Left ventricle myocardium superior (tissue), 1 donor: ENCODE results near the gene SEC14L1. TPM values are rescaled to one million over a fixed set of nuclear protein-coding genes. Genes with fewer than 3 reads are reported as not detected.
A peak's percentile ranks its signal among the peaks of the same experiment; 100 is the strongest.
"Not testable (repeated sequence)": the region's sequence is repeated elsewhere in the genome, so short reads cannot be mapped to it uniquely, and the experiment has no call there.

Experiments used
- ATAC-seq: fragments of 200-7000 bp; cut with Tn5 transposase; one replicate; pipeline ENCODE4 v1.9.1; 2020; ENCODE audit warnings: mild to moderate bottlenecking, moderate library complexity
- DNase-seq: peaks from one replicate; pipeline ENCODE4 v3.0.0-alpha.2; 2020
- intact Hi-C: fragments of 100-400 bp; cut with micrococcal nuclease; formaldehyde crosslinking; loops from one replicate; pipeline ENCODE4 v1.11.0; 2022
- total RNA-seq: library from RNA; stranded (reverse); fragmentation: NEBNext Ultra II Directional; extraction: Animal tissue kit (Norgen Biotek cat#: 25700); gene quantifications from one replicate; pipeline ENCODE4 v1.2.1, GENCODE V29; 2021
- donor health status: DM: no; HTN: yes; CAD: no; lungs with severe emphysema.

SEC14L1 gene
- total RNA-seq, 1 donor from 2014 or later = 71.4 TPM

GRCh38 chr17:77242118-77242851 is 101.5 kb downstream of the SEC14L1 start:
- no peak for DNase-seq
- intact Hi-C loops = no loop called here
- no peak for ATAC-seq

GRCh38 chr17:77245162-77245926 is 104.6 kb downstream of the SEC14L1 start:
- intact Hi-C loops = loop anchor here (5.0 kb wide), 1 partner anchor 158 kb away; no protein-coding TSS in a partner anchor
- DNase-seq = no peak
- no peak for ATAC-seq

GRCh38 chr17:77246110-77247047 is 105.6 kb downstream of the SEC14L1 start:
- intact Hi-C loops = loop anchor here (5.0 kb wide), 1 partner anchor 159 kb away; no protein-coding TSS in a partner anchor
- ATAC-seq (no peak), DNase-seq (no peak)

- intact Hi-C loops = loop anchor here (5.0 kb wide), 1 partner anchor 160 kb away; no protein-coding TSS in a partner anchor
- DNase-seq = peak; percentile 95
- ATAC-seq = peak; percentile 97
Measured at GRCh38 chr17:77247048-77247541, 106.3 kb downstream of the SEC14L1 start.

GRCh38 chr17:77247609-77248008 is 106.8 kb downstream of the SEC14L1 start:
- ATAC-seq = no peak
- intact Hi-C loops = loop anchor here (5.0 kb wide), 1 partner anchor 160 kb away; no protein-coding TSS in a partner anchor
- DNase-seq = no peak

GRCh38 chr17:77248216-77249114 is 107.7 kb downstream of the SEC14L1 start:
- intact Hi-C loops = loop anchor here (5.0 kb wide), 1 partner anchor 161 kb away; no protein-coding TSS in a partner anchor
- DNase-seq (no peak), ATAC-seq (no peak)

- ATAC-seq (no peak), DNase-seq (no peak)
- intact Hi-C loops = no loop called here
Measured at GRCh38 chr17:77251622-77252183, 110.9 kb downstream of the SEC14L1 start.

- ATAC-seq, DNase-seq, intact Hi-C loops: not testable (repeated sequence)
Measured at GRCh38 chr17:77252306-77252705, 111.5 kb downstream of the SEC14L1 start.

GRCh38 chr17:77253611-77254051 is 112.9 kb downstream of the SEC14L1 start:
- no peak for ATAC-seq
- intact Hi-C loops = no loop called here
- DNase-seq = no peak

- DNase-seq (no peak), ATAC-seq (peak; percentile 30)
- intact Hi-C loops = no loop called here
Measured at GRCh38 chr17:77254951-77255825, 114.4 kb downstream of the SEC14L1 start.

GRCh38 chr17:77255970-77256369 is 115.2 kb downstream of the SEC14L1 start:
- DNase-seq, intact Hi-C loops, ATAC-seq: not testable (repeated sequence)

GRCh38 chr17:77256710-77257109 is 115.9 kb downstream of the SEC14L1 start:
- DNase-seq = no peak
- no peak for ATAC-seq
- intact Hi-C loops = no loop called here

- intact Hi-C loops = no loop called here
- DNase-seq (no peak), ATAC-seq (no peak)
Measured at GRCh38 chr17:77257169-77257568, 116.4 kb downstream of the SEC14L1 start.

- intact Hi-C loops = no loop called here
- DNase-seq = no peak
- ATAC-seq = no peak
Measured at GRCh38 chr17:77257596-77258458, 117.1 kb downstream of the SEC14L1 start.

- ATAC-seq = no peak
- no peak for DNase-seq
- intact Hi-C loops = no loop called here
Measured at GRCh38 chr17:77258638-77259037, 117.9 kb downstream of the SEC14L1 start.
